Neural cell (in vitro differentiated cells): Measurements from ENCODE around the gene UNKL. TPM values are rescaled to one million over a fixed set of nuclear protein-coding genes. Genes with fewer than 3 reads are reported as not detected.

Experiments
- H2AFZ ChIP-seq: fragments of 200-600, 300-800 bp; sonication (generic), shearing (Covaris generic); 2 replicates; pipeline ENCODE4 v1.6.0; 2014; ENCODE audit warnings: low read depth, mild to moderate bottlenecking, antibody characterized with exemption, low read length, moderate library complexity
- H3F3A ChIP-seq: fragments of 200-600 bp; shearing (Covaris generic); 2 replicates; pipeline ENCODE4 v1.6.1; 2016; ENCODE audit warnings: mild to moderate bottlenecking, moderate library complexity, mixed read lengths, antibody characterized with exemption, low read length; ENCODE audit not compliant: insufficient read depth, poor library complexity, severe bottlenecking
- H3K27ac ChIP-seq: fragments of 200-600, 300-800 bp; sonication (generic), shearing (Covaris generic); 2 replicates; pipeline ENCODE4 v1.5.1; 2014; ENCODE audit warnings: mild to moderate bottlenecking, low read length, moderate library complexity
- H3K27me3 ChIP-seq: fragments of 300-800, 200-600 bp; sonication (generic), shearing (Covaris generic); 2 replicates; pipeline ENCODE4 v1.6.0; 2014; ENCODE audit warnings: mild to moderate bottlenecking, low read depth, low read length, moderate library complexity; ENCODE audit not compliant: insufficient read depth
- H3K36me3 ChIP-seq: fragments of 300-800, 200-600 bp; sonication (generic), shearing (Covaris generic); 2 replicates; pipeline ENCODE4 v1.5.1; 2014; ENCODE audit warnings: mild to moderate bottlenecking, antibody characterized with exemption, low read length, moderate library complexity; ENCODE audit not compliant: insufficient read depth
- H3K4me2 ChIP-seq: fragments of 300-800, 200-600 bp; sonication (generic), shearing (Covaris generic); 2 replicates; pipeline ENCODE4 v1.6.0; 2014; ENCODE audit warnings: mild to moderate bottlenecking, low read length
- H3K4me3 ChIP-seq: fragments of 300-800, 200-600 bp; sonication (generic), shearing (Covaris generic); 2 replicates; pipeline ENCODE4 v1.5.1; 2014; ENCODE audit warnings: mild to moderate bottlenecking, low read length, moderate library complexity
- H3K79me2 ChIP-seq: fragments of 200-600 bp; shearing (Covaris generic); replicated peaks from 2 replicates; pipeline ENCODE4 v1.6.0; 2014; ENCODE audit warnings: mild to moderate bottlenecking, low read length, moderate library complexity; ENCODE audit not compliant: insufficient read depth
- H3K9ac ChIP-seq: fragments of 300-800, 200-600 bp; sonication (generic), shearing (Covaris generic); 2 replicates; pipeline ENCODE4 v1.6.1; 2016; ENCODE audit warnings: mild to moderate bottlenecking, low read length, mixed read lengths
- H3K9me2 ChIP-seq: fragments of 200-600 bp; shearing (Covaris generic); 2 replicates; pipeline ENCODE4 v1.6.1; 2016; ENCODE audit warnings: mild to moderate bottlenecking, low read length, mixed read lengths; ENCODE audit not compliant: insufficient read depth
- H3K9me3 ChIP-seq: fragments of 200-600, 300-800 bp; sonication (generic), shearing (Covaris generic); 2 replicates; pipeline ENCODE4 v1.6.1; 2016; ENCODE audit warnings: mild to moderate bottlenecking, mixed run types, low read length, moderate library complexity, mixed read lengths
- H4K20me1 ChIP-seq: fragments of 200-600 bp; shearing (Covaris generic); 2 replicates; pipeline ENCODE4 v1.6.1; 2016; ENCODE audit warnings: mild to moderate bottlenecking, mixed run types; ENCODE audit not compliant: insufficient read depth
- EP300 ChIP-seq: fragments of 450-650 bp; conservative IDR thresholded peaks from 2 replicates; pipeline ENCODE4 v1.6.1; 2014; ENCODE audit warnings: antibody characterized with exemption, mild to moderate bottlenecking, moderate library complexity; ENCODE audit not compliant: poor library complexity, severe bottlenecking
- MXI1 ChIP-seq: fragments of 450-650 bp; conservative IDR thresholded peaks from 2 replicates; pipeline ENCODE4 v1.6.1; 2014; ENCODE audit warnings: antibody characterized with exemption, mild to moderate bottlenecking; ENCODE audit not compliant: poor library complexity, severe bottlenecking
- RAD21 ChIP-seq: fragments of 450-650 bp; conservative IDR thresholded peaks from 2 replicates; pipeline ENCODE4 v1.6.1; 2014; ENCODE audit warnings: antibody characterized with exemption, mild to moderate bottlenecking, moderate library complexity
- TAF1 ChIP-seq: IDR thresholded peaks from 2 replicates; pipeline ENCODE4 v1.6.1; 2012; ENCODE audit warnings: low read depth
- polyA plus RNA-seq: library from polyadenylated mRNA; depleted of rRNA; stranded (reverse); fragments of >200 nt; gene quantifications from 2 replicates; pipeline ENCODE4 v1.2.3, GENCODE V29; 2014
- TF ChIP-seq, protein P1 (sequence below): IDR thresholded peaks from 2 replicates; pipeline ENCODE4 v1.6.1; 2012; ENCODE audit warnings: borderline replicate concordance
- TF ChIP-seq, protein P2 (sequence below): fragments of 450-650 bp; IDR thresholded peaks from 2 replicates; pipeline ENCODE4 v1.5.1; 2014; ENCODE audit warnings: antibody characterized with exemption, mild to moderate bottlenecking, moderate library complexity; ENCODE audit not compliant: poor library complexity, severe bottlenecking

The UNKL gene
- polyA plus RNA-seq, 1 donor from 2014 or later: 11.9 TPM

DNA sequence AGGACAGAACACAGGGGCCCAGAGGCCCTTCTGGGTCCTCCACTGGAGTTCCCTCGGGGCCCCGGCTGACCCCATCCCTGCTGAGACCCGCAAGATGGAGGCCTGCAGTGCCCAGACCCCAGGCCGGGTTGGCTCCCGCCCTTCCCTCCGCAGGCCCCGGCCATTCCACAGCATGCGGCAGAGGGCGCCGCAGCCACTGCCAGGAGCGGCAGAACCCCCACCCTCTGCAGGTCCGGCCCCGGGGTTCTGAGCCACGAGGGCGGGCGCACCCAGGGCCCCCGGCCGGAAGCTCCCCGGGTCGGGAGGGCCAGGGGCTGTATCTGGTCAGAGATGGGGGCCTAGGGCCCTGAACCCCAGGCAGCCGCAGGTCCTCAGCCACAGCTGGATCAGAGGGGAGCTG lies 14.0 kb upstream of the UNKL start:
- Histone ChIP-seq H3K4me2 (no peak overlapping the region), H3K36me3 (no peaks in the 10 kb centered on the region), H3K79me2 (no peaks in the 10 kb centered on the region), H3K9ac (no peak overlapping the region), H3K4me3 (no peak overlapping the region), H3K9me2 (no peaks in the 10 kb centered on the region), H3K27ac (no peak overlapping the region), H4K20me1 (no peaks in the 10 kb centered on the region), H3K27me3 (no peaks in the 10 kb centered on the region), H2AFZ (no peak overlapping the region), H3K9me3 (no peaks in the 10 kb centered on the region), H3F3A (no peaks in the 10 kb centered on the region)
- TF ChIP-seq MXI1: no peak
- TF ChIP-seq TAF1: no peak

DNA sequence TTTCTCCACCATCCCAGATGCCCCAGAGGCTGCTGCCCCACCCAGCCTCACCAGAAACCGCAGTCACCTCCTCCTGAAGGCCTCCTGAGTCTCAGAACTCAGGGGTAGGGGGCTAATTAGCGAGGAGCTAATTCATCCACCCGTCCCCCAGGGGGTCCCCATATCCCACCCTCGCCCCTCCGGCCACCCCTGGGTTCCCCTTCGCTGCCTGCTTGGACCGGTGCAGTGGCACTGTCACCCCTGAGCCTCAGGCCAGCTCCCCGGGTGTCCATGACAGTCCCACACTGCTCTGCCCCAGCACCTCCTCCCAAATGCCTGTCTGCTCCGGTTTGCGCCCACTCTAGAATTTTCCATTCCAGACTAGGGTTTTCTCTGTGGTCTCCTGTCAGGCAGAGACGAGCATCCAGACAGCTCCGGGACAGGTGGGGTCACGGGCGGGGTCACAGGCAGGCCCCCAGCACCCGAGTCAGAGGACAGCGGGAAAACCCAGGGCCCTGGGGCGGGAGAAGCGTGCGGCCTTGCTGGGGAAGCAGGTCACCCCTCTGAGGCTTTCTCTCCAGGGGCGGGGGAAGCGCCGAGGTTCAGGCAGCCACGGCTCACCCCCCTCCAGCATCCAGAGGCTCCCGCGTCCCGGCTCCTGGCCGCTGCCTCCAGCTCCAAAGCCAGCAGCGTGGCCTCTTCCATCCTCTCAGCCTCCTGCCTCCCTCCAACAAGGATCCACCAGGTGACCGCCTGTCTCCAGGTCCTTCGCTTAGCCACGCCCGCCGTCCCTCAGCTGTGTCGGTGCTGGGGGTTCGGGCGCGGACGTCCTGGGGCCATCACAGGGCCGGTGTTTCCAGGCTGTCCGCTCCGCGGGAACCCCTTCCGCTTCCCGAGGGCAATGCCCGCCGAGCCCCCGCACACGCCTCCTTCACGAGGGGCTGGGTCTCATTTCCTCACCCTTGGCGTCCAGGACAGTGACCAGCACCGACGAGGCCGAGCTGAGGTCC lies 13.3 kb upstream of the UNKL start:
- Histone ChIP-seq H2AFZ (no peak overlapping the region), H3K36me3 (no peaks in the 10 kb centered on the region), H4K20me1 (no peaks in the 10 kb centered on the region), H3K27me3 (no peaks in the 10 kb centered on the region), H3K27ac (no peak overlapping the region), H3F3A (no peaks in the 10 kb centered on the region), H3K9me3 (no peaks in the 10 kb centered on the region), H3K9ac (no peak overlapping the region), H3K4me2 (no peak overlapping the region), H3K9me2 (no peaks in the 10 kb centered on the region), H3K4me3 (no peak overlapping the region), H3K79me2 (no peaks in the 10 kb centered on the region)
- no peak for TF ChIP-seq RAD21
- no peak for TF ChIP-seq EP300
- TF ChIP-seq, protein P1, sequence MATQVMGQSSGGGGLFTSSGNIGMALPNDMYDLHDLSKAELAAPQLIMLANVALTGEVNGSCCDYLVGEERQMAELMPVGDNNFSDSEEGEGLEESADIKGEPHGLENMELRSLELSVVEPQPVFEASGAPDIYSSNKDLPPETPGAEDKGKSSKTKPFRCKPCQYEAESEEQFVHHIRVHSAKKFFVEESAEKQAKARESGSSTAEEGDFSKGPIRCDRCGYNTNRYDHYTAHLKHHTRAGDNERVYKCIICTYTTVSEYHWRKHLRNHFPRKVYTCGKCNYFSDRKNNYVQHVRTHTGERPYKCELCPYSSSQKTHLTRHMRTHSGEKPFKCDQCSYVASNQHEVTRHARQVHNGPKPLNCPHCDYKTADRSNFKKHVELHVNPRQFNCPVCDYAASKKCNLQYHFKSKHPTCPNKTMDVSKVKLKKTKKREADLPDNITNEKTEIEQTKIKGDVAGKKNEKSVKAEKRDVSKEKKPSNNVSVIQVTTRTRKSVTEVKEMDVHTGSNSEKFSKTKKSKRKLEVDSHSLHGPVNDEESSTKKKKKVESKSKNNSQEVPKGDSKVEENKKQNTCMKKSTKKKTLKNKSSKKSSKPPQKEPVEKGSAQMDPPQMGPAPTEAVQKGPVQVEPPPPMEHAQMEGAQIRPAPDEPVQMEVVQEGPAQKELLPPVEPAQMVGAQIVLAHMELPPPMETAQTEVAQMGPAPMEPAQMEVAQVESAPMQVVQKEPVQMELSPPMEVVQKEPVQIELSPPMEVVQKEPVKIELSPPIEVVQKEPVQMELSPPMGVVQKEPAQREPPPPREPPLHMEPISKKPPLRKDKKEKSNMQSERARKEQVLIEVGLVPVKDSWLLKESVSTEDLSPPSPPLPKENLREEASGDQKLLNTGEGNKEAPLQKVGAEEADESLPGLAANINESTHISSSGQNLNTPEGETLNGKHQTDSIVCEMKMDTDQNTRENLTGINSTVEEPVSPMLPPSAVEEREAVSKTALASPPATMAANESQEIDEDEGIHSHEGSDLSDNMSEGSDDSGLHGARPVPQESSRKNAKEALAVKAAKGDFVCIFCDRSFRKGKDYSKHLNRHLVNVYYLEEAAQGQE: no peak

DNA sequence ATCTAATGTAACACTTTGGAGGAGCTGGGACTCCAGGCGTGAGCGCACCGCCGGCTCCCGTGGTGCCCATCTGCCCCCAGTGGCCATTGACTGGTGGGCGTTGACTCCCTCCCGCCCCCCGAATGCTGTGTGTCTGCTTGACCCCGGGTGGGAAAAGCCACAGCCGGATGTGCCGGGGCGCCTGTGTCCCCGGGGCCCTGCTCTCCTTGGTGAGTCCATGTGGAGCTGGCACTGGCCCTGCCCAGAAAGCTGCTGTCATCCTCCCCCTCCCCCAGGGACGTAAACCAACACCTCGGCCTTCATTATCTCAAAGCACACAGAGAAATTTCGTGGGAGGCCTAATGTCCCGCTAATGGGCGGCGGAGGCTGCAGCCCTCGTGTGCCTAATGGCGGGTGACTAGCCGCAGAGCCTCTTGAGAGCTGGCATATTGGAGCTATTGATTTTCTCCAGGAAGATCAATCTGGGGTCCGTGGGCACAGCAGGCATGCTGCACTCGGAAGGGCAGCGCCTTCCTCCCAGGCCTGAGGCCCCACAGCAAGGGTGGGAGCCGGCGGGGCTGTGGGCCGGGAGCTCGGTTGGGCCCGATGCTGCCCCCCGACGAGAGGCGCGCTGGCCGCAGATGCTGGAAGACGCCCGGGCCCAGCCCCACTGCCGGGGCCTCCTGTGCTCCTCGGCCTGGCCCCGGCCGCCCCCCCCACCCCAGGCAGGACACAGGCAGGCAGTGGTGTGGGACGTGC lies 12.4 kb upstream of the UNKL start:
- H3K79me2 ChIP-seq: no peaks in the 10 kb centered on the region
- no peak overlapping the region for H3K9ac ChIP-seq
- H3K4me3 ChIP-seq: no peak overlapping the region
- no peaks in the 10 kb centered on the region for H3K9me2 ChIP-seq
- H4K20me1 ChIP-seq: no peaks in the 10 kb centered on the region
- H3K27ac ChIP-seq: no peak overlapping the region
- no peaks in the 10 kb centered on the region for H3F3A ChIP-seq
- TF ChIP-seq, protein P2, sequence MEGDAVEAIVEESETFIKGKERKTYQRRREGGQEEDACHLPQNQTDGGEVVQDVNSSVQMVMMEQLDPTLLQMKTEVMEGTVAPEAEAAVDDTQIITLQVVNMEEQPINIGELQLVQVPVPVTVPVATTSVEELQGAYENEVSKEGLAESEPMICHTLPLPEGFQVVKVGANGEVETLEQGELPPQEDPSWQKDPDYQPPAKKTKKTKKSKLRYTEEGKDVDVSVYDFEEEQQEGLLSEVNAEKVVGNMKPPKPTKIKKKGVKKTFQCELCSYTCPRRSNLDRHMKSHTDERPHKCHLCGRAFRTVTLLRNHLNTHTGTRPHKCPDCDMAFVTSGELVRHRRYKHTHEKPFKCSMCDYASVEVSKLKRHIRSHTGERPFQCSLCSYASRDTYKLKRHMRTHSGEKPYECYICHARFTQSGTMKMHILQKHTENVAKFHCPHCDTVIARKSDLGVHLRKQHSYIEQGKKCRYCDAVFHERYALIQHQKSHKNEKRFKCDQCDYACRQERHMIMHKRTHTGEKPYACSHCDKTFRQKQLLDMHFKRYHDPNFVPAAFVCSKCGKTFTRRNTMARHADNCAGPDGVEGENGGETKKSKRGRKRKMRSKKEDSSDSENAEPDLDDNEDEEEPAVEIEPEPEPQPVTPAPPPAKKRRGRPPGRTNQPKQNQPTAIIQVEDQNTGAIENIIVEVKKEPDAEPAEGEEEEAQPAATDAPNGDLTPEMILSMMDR: no peak
- TF ChIP-seq TAF1: no peak
- H3K4me2 ChIP-seq: no peak overlapping the region
- H3K27me3 ChIP-seq: no peaks in the 10 kb centered on the region
- H3K36me3 ChIP-seq: no peaks in the 10 kb centered on the region
- H3K9me3 ChIP-seq: no peaks in the 10 kb centered on the region
- no peak overlapping the region for H2AFZ ChIP-seq
